ENCODE measurements around the gene PLCH2. TPM values are rescaled to one million over a fixed set of nuclear protein-coding genes. Genes with fewer than 3 reads are reported as not detected.

Gene PLCH2
- total and polyA plus RNA-seq, 2 of the 13 experiments (the other 11 are each of a cell fraction or from before 2014, with no cell fraction given): 0.15 to 0.67 TPM

DNA sequence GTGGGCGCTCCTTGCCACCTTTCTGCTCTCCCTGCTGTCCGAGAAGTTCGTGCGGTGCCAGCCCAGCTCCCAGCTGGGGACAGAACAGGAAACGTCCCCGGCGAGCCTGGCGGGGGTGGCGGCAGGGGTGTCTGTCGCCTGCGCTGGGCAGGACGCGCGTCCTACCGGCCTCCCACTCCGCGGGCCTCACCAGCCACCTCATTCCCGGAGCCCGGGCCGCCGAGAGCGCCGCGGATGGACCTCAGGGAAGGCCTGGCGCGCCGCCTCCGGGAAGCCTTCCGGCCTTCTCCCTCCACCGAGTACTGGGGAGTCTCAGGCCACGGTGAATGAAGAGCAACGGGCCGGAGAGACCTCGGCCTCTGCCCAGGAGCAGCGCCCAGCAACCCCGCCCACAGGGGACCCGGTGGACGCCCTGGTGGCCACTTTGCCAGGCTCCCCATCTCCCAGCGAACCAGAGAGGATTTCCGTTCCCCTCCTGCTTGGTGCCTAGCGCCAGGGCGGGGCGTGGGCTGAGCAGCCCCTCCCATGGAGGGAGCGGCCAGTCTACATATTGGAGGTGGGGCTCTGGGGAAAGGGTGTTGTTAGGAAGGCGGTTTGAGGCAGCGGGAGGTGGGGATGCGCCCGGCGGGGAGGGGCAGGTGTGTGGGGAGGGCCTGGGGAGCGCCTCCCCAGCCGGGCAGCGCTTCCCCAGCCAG is 70.6 kb downstream of the PLCH2 start (continued):
- TF ChIP-seq, protein P1, sequence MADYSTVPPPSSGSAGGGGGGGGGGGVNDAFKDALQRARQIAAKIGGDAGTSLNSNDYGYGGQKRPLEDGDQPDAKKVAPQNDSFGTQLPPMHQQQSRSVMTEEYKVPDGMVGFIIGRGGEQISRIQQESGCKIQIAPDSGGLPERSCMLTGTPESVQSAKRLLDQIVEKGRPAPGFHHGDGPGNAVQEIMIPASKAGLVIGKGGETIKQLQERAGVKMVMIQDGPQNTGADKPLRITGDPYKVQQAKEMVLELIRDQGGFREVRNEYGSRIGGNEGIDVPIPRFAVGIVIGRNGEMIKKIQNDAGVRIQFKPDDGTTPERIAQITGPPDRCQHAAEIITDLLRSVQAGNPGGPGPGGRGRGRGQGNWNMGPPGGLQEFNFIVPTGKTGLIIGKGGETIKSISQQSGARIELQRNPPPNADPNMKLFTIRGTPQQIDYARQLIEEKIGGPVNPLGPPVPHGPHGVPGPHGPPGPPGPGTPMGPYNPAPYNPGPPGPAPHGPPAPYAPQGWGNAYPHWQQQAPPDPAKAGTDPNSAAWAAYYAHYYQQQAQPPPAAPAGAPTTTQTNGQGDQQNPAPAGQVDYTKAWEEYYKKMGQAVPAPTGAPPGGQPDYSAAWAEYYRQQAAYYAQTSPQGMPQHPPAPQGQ (CRISPR knock-in tag; IDR thresholded peaks at IDR 0.05; ENCODE audit: borderline replicate concordance): no peak
- TF ChIP-seq, protein P2, sequence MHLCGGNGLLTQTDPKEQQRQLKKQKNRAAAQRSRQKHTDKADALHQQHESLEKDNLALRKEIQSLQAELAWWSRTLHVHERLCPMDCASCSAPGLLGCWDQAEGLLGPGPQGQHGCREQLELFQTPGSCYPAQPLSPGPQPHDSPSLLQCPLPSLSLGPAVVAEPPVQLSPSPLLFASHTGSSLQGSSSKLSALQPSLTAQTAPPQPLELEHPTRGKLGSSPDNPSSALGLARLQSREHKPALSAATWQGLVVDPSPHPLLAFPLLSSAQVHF (CRISPR knock-in tag; IDR thresholded peaks at IDR 0.05): peak; percentile 46; the same call in 1 of the 2 replicates
- TF ChIP-seq ZSCAN5A (CRISPR knock-in tag; IDR thresholded peaks at IDR 0.05; ENCODE audit: borderline replicate concordance) (no peak), PAF1 (CRISPR knock-in tag; IDR thresholded peaks at IDR 0.05) (no peak), ZNF577 (CRISPR knock-in tag; IDR thresholded peaks at IDR 0.05; ENCODE audit: borderline replicate concordance, low read depth) (no peak), MTF2 (CRISPR knock-in tag; IDR thresholded peaks at IDR 0.05; ENCODE audit: borderline replicate concordance) (no peak; the same call in 1 of the 2 replicates), ZNF3 (CRISPR knock-in tag; IDR thresholded peaks at IDR 0.05) (no peak), ZNF720 (CRISPR knock-in tag; IDR thresholded peaks at IDR 0.05) (no peak), JUND (CRISPR knock-in tag; IDR thresholded peaks at IDR 0.05) (no peak), ZGPAT (CRISPR knock-in tag; IDR thresholded peaks at IDR 0.05) (peak; percentile 59; the same call in 1 of the 2 replicates), KDM2A (CRISPR knock-in tag; IDR thresholded peaks at IDR 0.05; ENCODE audit: borderline replicate concordance, low read depth) (0 out of 2 replicates have a peak, but pooled peaks have one; percentile 9), ZNF33B (CRISPR knock-in tag; IDR thresholded peaks at IDR 0.05) (no peak), ZSCAN25 (CRISPR knock-in tag; IDR thresholded peaks at IDR 0.05) (no peak; the same call in 1 of the 2 replicates), HNRNPH1 (optimal IDR thresholded peaks at IDR 0.05; ENCODE audit: low read depth, low read length) (no peak)
- TF ChIP-seq, protein P3, sequence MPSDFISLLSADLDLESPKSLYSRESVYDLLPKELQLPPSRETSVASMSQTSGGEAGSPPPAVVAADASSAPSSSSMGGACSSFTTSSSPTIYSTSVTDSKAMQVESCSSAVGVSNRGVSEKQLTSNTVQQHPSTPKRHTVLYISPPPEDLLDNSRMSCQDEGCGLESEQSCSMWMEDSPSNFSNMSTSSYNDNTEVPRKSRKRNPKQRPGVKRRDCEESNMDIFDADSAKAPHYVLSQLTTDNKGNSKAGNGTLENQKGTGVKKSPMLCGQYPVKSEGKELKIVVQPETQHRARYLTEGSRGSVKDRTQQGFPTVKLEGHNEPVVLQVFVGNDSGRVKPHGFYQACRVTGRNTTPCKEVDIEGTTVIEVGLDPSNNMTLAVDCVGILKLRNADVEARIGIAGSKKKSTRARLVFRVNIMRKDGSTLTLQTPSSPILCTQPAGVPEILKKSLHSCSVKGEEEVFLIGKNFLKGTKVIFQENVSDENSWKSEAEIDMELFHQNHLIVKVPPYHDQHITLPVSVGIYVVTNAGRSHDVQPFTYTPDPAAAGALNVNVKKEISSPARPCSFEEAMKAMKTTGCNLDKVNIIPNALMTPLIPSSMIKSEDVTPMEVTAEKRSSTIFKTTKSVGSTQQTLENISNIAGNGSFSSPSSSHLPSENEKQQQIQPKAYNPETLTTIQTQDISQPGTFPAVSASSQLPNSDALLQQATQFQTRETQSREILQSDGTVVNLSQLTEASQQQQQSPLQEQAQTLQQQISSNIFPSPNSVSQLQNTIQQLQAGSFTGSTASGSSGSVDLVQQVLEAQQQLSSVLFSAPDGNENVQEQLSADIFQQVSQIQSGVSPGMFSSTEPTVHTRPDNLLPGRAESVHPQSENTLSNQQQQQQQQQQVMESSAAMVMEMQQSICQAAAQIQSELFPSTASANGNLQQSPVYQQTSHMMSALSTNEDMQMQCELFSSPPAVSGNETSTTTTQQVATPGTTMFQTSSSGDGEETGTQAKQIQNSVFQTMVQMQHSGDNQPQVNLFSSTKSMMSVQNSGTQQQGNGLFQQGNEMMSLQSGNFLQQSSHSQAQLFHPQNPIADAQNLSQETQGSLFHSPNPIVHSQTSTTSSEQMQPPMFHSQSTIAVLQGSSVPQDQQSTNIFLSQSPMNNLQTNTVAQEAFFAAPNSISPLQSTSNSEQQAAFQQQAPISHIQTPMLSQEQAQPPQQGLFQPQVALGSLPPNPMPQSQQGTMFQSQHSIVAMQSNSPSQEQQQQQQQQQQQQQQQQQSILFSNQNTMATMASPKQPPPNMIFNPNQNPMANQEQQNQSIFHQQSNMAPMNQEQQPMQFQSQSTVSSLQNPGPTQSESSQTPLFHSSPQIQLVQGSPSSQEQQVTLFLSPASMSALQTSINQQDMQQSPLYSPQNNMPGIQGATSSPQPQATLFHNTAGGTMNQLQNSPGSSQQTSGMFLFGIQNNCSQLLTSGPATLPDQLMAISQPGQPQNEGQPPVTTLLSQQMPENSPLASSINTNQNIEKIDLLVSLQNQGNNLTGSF (CRISPR knock-in tag; IDR thresholded peaks at IDR 0.05): no peak
- TF ChIP-seq, protein P4, sequence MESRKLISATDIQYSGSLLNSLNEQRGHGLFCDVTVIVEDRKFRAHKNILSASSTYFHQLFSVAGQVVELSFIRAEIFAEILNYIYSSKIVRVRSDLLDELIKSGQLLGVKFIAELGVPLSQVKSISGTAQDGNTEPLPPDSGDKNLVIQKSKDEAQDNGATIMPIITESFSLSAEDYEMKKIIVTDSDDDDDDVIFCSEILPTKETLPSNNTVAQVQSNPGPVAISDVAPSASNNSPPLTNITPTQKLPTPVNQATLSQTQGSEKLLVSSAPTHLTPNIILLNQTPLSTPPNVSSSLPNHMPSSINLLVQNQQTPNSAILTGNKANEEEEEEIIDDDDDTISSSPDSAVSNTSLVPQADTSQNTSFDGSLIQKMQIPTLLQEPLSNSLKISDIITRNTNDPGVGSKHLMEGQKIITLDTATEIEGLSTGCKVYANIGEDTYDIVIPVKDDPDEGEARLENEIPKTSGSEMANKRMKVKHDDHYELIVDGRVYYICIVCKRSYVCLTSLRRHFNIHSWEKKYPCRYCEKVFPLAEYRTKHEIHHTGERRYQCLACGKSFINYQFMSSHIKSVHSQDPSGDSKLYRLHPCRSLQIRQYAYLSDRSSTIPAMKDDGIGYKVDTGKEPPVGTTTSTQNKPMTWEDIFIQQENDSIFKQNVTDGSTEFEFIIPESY (CRISPR knock-in tag; IDR thresholded peaks at IDR 0.05): no peak

Measured in HepG2 (cell line).